Stimulated activated CD8-positive, alpha-beta memory T cell treated with anti-CD3 and anti-CD28 coated beads, Interleukin-7, amount 100 ng/mL, for 4 hours (primary cell): ENCODE measurements around the gene TMEM135.
"Not testable (repeated sequence)": the region's sequence is repeated elsewhere in the genome, so short reads cannot be mapped to it uniquely, and the experiment has no call there.

Experiments used
- DNase-seq, 2 donors: peaks; one replicate each; pipeline ENCODE4 v3.0.0-alpha.2; 2020; ENCODE audit warnings: low read depth in 2 of 2

The TMEM135 gene

GRCh38 chr11:87258171-87258833, 220.6 kb downstream of the TMEM135 start:
- no peak for DNase-seq

DNA sequence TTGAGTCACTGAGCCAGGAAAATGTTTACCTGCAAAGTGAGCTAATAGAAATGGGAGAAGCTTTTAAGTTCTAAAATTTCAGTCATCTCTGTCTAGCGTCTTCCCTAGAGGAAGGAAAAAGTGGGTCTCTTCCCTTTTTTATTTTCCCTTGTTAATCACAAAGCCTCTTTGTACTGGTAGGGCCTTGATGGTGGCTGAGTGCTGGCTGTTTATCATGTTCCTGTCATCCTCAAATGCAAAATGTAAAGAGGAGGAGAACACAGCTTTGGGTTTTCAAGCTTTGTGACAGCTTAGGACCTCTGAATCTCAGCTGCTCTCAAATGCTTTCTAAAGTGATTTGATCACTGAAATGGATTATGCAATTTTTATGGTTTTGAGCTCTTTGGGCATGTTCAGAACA, 222.0 kb downstream of the TMEM135 start:
- no peak for DNase-seq

GRCh38 chr11:87260811-87261210, 223.1 kb downstream of the TMEM135 start:
- no peak for DNase-seq

- no peak for DNase-seq
Observed at GRCh38 chr11:87263264-87263838, 225.6 kb downstream of the TMEM135 start.

GRCh38 chr11:87263979-87264378, 226.2 kb downstream of the TMEM135 start:
- no peak for DNase-seq

DNA sequence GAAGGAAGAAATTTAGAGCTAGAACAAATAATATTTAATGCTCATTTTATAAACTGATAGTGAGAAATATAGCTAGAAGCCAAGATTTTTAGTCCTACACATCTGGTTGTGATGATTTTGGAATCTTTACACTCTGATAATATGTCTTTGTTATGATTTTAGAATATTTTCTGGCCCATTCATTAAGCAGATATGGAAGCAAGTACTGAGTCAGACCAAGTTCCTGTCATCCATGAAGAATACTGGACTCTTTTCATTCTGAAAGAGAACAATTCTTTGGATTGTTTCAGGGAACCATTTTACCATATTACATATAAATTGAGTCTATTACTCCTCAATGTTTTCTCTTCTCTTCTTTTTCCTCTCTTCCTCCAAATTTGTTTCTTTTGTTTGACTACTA, 227.4 kb downstream of the TMEM135 start:
- no peak for DNase-seq

DNA sequence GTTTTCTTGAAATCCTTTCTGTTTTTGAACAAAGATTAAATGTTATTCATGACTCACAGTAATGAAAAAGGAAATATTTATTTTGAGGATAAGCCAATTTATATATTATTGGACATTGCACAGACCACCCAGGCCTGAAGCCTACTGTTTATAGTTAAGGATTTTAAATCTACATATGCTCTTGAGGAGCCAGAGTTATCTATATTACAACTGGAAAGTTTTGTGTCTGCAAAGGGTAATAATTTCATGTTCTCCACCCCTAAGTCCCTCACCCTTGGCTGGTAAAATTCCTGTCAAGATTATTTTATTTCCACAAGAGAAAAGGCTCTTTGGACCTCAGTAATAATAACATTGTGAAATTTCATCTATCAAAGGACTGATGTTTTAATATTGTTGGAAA, 228.2 kb downstream of the TMEM135 start:
- no peak for DNase-seq

DNA sequence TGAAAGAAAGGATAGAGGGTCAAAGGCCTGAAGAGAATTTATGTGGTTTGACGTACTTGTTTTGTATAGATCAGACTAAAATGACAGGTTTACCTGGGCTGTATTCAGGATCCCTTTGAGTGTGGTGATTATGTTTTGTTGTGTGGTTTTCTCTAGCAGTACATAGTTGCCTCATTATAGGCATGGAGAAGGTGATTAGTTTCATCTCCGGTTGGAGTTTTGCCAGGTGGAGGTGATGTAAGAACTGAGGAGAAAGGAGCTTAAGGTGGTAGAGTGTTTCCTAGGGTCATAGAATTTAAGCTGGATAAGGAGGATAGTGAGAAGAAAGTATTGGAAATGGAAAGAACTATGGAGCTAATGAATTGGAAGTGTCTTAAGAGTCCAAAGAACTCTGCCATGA, 229.0 kb downstream of the TMEM135 start:
- no peak for DNase-seq

DNA sequence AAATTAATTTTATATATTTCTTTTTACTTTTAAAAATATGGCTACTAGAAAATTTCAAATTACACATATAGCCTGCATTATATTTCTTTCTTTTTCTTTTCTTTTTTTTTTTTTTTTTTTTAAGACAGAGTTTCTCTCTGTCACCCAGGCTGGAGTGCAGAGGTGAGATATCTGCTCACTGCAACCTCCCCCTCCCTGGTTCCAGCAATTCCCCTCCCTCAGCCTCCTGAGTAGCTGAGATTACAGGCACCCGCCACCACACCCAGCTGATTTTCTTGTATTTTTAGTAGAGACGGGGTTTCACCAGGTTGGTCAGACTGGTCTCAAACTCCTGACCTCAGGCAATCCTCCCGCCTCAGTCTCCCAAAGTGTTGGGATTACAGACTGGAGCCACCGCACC, 234.2 kb downstream of the TMEM135 start:
- not testable (repeated sequence) for DNase-seq

DNA sequence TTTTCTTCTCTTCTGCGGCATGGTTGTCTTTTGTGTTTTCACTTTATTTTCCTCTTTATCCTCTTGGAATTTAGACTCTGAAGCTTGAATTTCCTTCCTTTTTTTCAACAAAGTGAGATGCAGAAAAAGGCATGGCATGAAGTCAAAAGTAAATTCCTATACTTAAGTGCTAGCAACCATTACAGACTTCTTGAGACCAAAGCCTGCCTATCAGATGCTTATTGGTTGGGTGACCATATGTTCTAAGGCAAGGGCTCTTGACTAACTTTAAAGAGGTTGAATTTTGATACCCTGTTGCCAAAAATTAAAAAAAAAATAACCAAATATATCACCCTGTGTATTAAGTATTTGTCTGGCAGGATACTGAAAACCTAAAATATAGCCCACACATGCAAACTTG, 237.4 kb downstream of the TMEM135 start:
- DNase-seq = no peak

- no peak for DNase-seq
Observed at GRCh38 chr11:87280143-87280542, 242.4 kb downstream of the TMEM135 start.

DNA sequence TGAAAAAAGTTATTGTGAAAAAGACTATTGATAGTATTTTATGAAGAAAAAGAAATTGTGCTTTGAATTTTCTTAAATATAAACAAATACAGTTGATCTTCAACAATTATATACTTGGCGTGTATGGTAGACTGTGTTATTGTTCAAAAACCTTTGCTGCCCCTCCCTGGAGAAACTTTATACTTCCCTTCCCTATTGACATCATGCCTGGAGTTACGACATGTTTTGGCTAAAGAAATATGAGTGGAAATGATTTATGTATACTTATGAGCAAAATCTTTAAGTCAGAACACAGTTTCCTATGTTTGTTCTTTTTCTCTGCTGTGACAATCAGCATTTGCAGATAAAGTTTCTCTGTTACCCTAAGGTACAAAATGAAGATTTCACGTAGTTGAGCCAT, 243.8 kb downstream of the TMEM135 start:
- no peak for DNase-seq

GRCh38 chr11:87284306-87284705, 246.6 kb downstream of the TMEM135 start:
- DNase-seq = no peak

GRCh38 chr11:87285674-87286073, 247.9 kb downstream of the TMEM135 start:
- not testable (repeated sequence) for DNase-seq

DNA sequence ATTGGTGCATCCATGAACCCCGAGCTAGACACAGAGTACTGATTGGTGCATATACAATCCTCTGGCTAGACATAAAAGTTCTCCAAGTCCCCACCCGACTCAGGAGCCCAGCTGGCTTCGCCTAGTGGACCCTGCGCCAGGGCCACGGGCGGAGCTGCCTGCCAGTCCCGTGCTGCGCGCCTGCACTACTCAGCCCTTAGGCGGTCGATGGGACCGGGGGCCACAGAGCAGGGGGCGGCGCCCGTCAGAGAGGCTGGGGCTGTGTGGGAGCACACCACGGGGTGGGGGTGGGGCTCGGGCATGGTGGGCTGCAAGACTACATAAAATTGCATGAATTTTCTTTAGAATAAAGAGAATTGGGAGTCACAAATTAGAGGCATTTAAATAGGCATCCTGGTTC, 248.6 kb downstream of the TMEM135 start:
- no peak for DNase-seq

DNA sequence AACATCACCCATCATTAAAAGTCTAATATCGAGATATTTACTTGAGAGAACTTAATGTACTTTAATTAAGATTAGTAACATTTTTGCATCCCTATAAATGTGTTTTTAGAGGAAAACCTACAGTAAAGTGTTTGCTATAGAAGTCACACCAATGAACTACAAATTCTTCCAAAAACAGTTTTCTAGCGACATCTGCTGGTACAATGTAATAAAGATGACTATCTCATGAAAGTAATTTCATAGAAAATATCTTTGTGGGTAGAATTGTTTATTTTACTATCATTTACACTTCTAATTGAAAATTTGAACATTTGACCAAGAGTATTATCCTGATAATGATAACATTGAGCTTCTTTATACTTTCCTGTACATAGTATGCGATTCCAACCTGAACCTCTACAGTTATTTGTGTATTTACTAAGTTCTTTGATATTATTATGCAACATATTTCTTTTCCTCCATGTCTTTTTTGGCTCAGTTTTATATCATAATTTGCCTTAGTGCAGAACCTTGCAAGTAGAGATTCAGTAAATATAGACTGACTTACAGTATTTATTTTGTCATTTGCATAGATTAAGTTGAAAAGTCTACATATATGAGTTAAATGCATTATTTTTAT, 252.7 kb downstream of the TMEM135 start:
- no peak for DNase-seq

DNA sequence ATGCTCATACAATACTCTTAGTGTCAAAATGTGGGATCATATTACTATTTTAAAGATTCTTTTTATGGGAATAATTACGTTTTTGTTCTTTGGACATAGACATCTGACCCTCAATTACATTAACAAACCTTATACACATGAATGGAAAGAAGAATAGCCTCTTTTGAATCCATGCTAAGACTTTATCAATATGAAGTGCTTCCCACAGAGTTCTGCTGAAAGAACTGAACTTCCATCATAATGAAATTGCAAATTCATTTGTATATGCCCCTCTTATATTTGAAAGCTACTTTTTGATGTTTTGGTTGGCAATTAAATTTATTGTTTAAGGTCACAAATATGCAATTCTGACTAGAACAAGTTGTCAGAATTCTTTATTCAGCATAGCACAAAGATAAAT, 254.9 kb downstream of the TMEM135 start:
- DNase-seq = no peak

GRCh38 chr11:87295237-87295636, 257.5 kb downstream of the TMEM135 start:
- DNase-seq = no peak

DNA sequence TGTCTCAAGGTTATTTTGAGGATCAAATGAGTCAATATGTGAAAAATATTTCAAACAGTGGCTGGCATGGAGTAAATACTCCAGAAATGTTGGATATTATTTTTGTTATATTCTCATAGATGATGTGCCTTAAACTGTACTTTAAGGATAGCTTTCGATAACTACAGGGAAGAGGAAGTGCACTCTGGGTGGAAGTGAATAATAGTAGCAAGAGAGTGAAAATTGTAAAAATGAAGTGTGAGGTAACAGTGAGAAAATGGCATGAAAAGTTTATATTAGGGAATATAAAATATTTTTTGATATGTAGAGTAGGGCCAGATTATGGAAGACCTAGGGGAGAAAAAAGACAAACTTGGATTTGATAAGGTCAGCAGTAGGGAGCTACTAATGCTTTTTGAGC, 258.9 kb downstream of the TMEM135 start:
- no peak for DNase-seq

GRCh38 chr11:87298155-87298554, 260.4 kb downstream of the TMEM135 start:
- no peak for DNase-seq

GRCh38 chr11:87299041-87299481, 261.3 kb downstream of the TMEM135 start:
- DNase-seq = no peak

DNA sequence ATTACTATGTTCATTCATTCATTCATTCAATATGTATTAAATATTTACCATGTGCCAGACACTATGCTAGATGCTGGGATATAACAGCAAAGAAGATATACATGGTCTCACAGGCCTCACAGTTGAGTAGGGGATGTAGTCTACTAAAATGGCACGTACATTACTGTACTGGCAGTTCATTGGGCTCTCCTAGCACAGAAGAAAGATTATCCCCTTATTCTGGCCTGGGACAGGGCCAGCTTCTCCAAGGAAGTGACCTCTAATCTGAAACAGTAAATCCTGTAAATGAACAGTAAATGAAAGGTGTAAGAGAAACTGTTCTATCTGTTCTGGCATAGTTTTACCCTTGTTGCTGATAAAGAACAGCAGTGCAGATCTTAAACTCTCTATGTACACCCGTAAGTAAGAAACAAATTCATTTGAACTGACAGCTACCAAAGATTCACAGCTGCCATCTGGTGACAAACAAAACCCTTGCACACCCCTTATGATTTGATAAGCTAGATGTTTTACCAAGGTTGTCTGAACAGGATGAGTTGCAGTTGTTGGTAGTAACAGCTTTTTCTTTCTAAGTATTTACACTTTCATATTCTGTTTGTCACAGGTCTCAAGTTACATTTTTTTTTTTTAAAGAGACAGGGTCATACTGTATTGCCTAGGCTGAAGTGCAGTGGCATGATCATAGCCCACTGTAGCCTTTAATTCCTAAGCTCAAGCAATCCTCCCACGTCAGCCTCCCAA, 263.1 kb downstream of the TMEM135 start:
- no peak for DNase-seq
